HepG2 (cell line): ENCODE results near the gene GPATCH8. TPM values are rescaled to one million over a fixed set of nuclear protein-coding genes. Genes with fewer than 3 reads are reported as not detected.

Experiments
- ATAC-seq: fragments of 200-7000 bp; cut with Tn5 transposase; 3 replicates; pipeline ENCODE4 v1.9.1; 2020; ENCODE audit warnings: mild to moderate bottlenecking, moderate library complexity
- BruUV-seq: library from RNA; stranded (reverse); fragments of 400-500 nt; replicated peaks from 2 replicates; lab custom pipeline; 2021; lab: Mats Ljungman, UMichigan
- CTCF ChIA-PET: fragments of 300-600 bp; formaldehyde crosslinking; extraction: SDS; loops from one replicate; lab custom pipeline; 2021; ENCODE audit warnings: low total read pairs, inconsistent platforms, low intra/inter-chr PET ratio; lab: Yijun Ruan, JAX
- POLR2A ChIA-PET: fragments of 350-600 bp; sonication (Branson Sonifier 250); formaldehyde crosslinking; loops from one replicate; lab custom pipeline; 2020; ENCODE audit warnings: antibody characterized with exemption, inconsistent platforms; lab: Yijun Ruan, JAX
- DNase-seq: peaks from one replicate; pipeline ENCODE4 v3.0.0-alpha.2; 2015; ENCODE audit warnings: low spot score
- FAIRE-seq: peaks from 3 replicates; lab custom pipeline; 2011; peaks lifted over from hg19 to GRCh38; lab: Jason Lieb, UNC
- H2AFZ ChIP-seq: one replicate; pipeline ENCODE4 v1.6.1; 2011; ENCODE audit warnings: low read length, inconsistent platforms
- H3K27ac ChIP-seq: fragments of 300-600 bp; 3 replicates; pipeline ENCODE4 v1.8.0; 2011; ENCODE audit warnings: mixed run types, mild to moderate bottlenecking, mixed read lengths, low read length, inconsistent platforms; ENCODE audit not compliant: insufficient read depth; ENCODE audit errors: extremely low read length
- H3K27me3 ChIP-seq, 2 experiments: fragments of 200-600 bp in 1 of 2; 2 replicates in 1 of 2; 3 replicates in 1 of 2; pipeline versions ENCODE4 v1.6.0 to v1.8.0; 2011; ENCODE audit warnings: low read length in 2 of 2, mild to moderate bottlenecking in 2 of 2, moderate library complexity in 2 of 2, inconsistent platforms in 1 of 2; ENCODE audit not compliant: insufficient read depth in 2 of 2, control insufficient read depth in 1 of 2
- H3K36me3 ChIP-seq, 2 experiments: fragments of 200-600 bp in 1 of 2; replicated peaks in 1 of 2; 2 replicates in 1 of 2; 3 replicates in 1 of 2; pipeline versions ENCODE4 v1.5.1 to v1.8.0; 2011; ENCODE audit warnings: low read length in 2 of 2, inconsistent platforms in 1 of 2; ENCODE audit not compliant: insufficient read depth in 2 of 2, control insufficient read depth in 1 of 2
- H3K4me1 ChIP-seq: 2 replicates; pipeline ENCODE4 v1.5.1; 2012; ENCODE audit warnings: low read length, inconsistent platforms; ENCODE audit not compliant: insufficient read depth
- H3K4me2 ChIP-seq: 2 replicates; pipeline ENCODE4 v1.6.0; 2011; ENCODE audit warnings: low read depth, low read length, inconsistent platforms
- H3K4me3 ChIP-seq, 3 experiments: fragments of 200-600 bp in 1 of 3; sonication (generic), shearing (Covaris generic) in 1 of 3; replicated peaks in 1 of 3; 2 replicates each; pipeline ENCODE4 v1.5.1; 2011 to 2016; ENCODE audit warnings: low read length in 3 of 3, inconsistent platforms in 2 of 3, low read depth in 2 of 3, mild to moderate bottlenecking in 2 of 3, control low read depth in 1 of 3, mixed read lengths in 1 of 3; ENCODE audit not compliant: insufficient read depth in 1 of 3
- H3K79me2 ChIP-seq: one replicate; pipeline ENCODE4 v1.6.1; 2011; ENCODE audit warnings: low read length, inconsistent platforms; ENCODE audit not compliant: insufficient read depth
- H3K9ac ChIP-seq: 2 replicates; pipeline ENCODE4 v1.6.0; 2011; ENCODE audit warnings: mild to moderate bottlenecking, low read depth, low read length, inconsistent platforms; ENCODE audit not compliant: insufficient read depth
- H3K9me3 ChIP-seq: 2 replicates; pipeline ENCODE4 v1.5.1; 2012; ENCODE audit warnings: mild to moderate bottlenecking, low read length
- H4K20me1 ChIP-seq: 2 replicates; pipeline ENCODE4 v1.6.0; 2011; ENCODE audit warnings: inconsistent platforms, mild to moderate bottlenecking, low read length, moderate library complexity; ENCODE audit not compliant: insufficient read depth
- HIVEP1 ChIP-seq: sonication (generic); formaldehyde crosslinking; IDR thresholded peaks from 2 replicates; pipeline ENCODE4 v1.4.0; 2020; ENCODE audit warnings: mild to moderate bottlenecking, missing genetic modification reagents
- NFE2 ChIP-seq: sonication (generic); formaldehyde crosslinking; IDR thresholded peaks from 2 replicates; pipeline ENCODE4 v1.4.0; 2020; ENCODE audit warnings: missing genetic modification reagents
- NR2C2 ChIP-seq: sonication (generic); formaldehyde crosslinking; IDR thresholded peaks from 2 replicates; pipeline ENCODE4 v1.4.0; 2020; ENCODE audit warnings: missing genetic modification reagents, mild to moderate bottlenecking, moderate library complexity, borderline replicate concordance
- RXRA ChIP-seq: sonication (generic); formaldehyde crosslinking; IDR thresholded peaks from 2 replicates; pipeline ENCODE4 v1.5.1; 2020; ENCODE audit warnings: missing genetic modification reagents
- TBX3 ChIP-seq: fragments of 450-650 bp; IDR thresholded peaks from 2 replicates; pipeline ENCODE4 v1.6.1; 2017; ENCODE audit warnings: antibody characterized with exemption, mild to moderate bottlenecking, inconsistent platforms, borderline replicate concordance
- ZNF367 ChIP-seq: sonication (generic); formaldehyde crosslinking; IDR thresholded peaks from 2 replicates; pipeline ENCODE4 v1.4.0; 2020; ENCODE audit warnings: missing genetic modification reagents, borderline replicate concordance
- ZNF652 ChIP-seq: IDR thresholded peaks from 2 replicates; pipeline ENCODE4 v1.6.1; 2016; ENCODE audit warnings: low read depth, borderline replicate concordance
- ZSCAN30 ChIP-seq: sonication (generic); formaldehyde crosslinking; IDR thresholded peaks from 2 replicates; pipeline ENCODE4 v1.5.0; 2020; ENCODE audit warnings: mild to moderate bottlenecking, missing genetic modification reagents
- WGBS: methylation state at CpG from one replicate; pipeline ENCODE4 v1.1.6; 2017; ENCODE audit warnings: low lambda C conversion rate; 5-methylcytosine and 5-hydroxymethylcytosine counted together
- in situ Hi-C: cut with HindIII; loops from 2 replicates; pipeline ENCODE4 v1.10.0; 2017; ENCODE audit warnings: low pct_unique_long_range_greater_than_20kb; ENCODE audit not compliant: extremely low pct_ligation_motif_present
- intact Hi-C: fragments of 100-400 bp; cut with micrococcal nuclease; formaldehyde crosslinking; loops from one replicate; pipeline ENCODE4 v1.10.0; 2022; ENCODE audit not compliant: unreplicated experiment
- polyA plus RNA-seq, 8 experiments: library from polyadenylated mRNA; depleted of rRNA in 3 of 8; stranded (reverse) in 7 of 8; unstranded in 1 of 8; fragments of >200 nt; fragmentation: Illumina TruSeq in 4 of 8; extraction: Trizol in 4 of 8; gene quantifications; 2 replicates each; pipeline versions ENCODE4 v1.2.1 to v1.2.3, GENCODE V29; 2011 to 2016; ENCODE audit warnings: low read depth in 4 of 8, missing spikeins in 1 of 8, mixed read lengths in 1 of 8; ENCODE audit not compliant: insufficient read depth in 1 of 8
- total RNA-seq, 5 experiments: library from RNA; depleted of rRNA; stranded (reverse); fragments of >200 nt; fragmentation: Illumina TruSeq; extraction: Trizol; gene quantifications; 2 replicates each; pipeline ENCODE4 v1.2.3, GENCODE V29; 2016; ENCODE audit warnings: low read depth in 1 of 5
- TF ChIP-seq, protein P1 (sequence below): sonication (generic); formaldehyde crosslinking; IDR thresholded peaks from 2 replicates; pipeline ENCODE4 v1.5.0; 2020; ENCODE audit warnings: mild to moderate bottlenecking, missing genetic modification reagents
- TF ChIP-seq, protein P2 (sequence below), 2 experiments: IDR thresholded peaks; 2 replicates each; pipeline ENCODE4 v1.6.1; 2011 to 2012; ENCODE audit warnings: low read length in 2 of 2, borderline replicate concordance in 1 of 2, low read depth in 1 of 2, mild to moderate bottlenecking in 1 of 2, moderate library complexity in 1 of 2

GPATCH8 gene
- total and polyA plus RNA-seq, 2 of the 13 experiments (the other 11 are each of a cell fraction or from before 2014, with no cell fraction given): 20.7 to 21.5 TPM

DNA sequence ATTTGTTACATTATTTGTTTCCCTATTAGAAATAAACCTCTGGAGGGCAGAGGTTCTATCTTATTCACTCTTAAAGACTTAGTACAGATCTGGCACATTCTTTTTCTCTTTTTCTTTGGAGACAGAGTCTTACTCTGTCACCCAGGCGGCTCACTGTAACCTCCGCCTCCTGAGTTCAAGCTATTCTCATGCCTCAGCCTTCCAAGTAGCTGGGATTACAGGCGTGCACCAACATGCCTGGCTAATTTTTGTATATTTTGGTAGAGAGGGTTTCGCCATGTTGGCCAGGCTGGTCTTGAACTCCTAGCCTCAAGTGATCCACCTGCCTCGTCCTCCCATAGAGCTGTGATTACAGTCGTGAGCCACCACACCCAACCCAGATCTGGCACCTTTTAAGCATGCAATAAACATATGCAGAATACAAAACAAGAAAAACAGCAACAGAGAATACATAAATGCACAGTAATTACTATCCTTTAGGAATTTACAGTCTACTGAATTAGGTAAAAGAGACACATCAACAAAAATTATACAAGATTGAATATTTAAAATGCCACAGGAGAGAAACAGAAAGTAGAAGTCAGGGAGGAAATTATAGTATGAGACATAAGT is 52.1 kb downstream of the GPATCH8 start:
- Histone ChIP-seq H3K27me3 (no peaks in the 10 kb centered on the region), H3K9me3 (no peaks in the 10 kb centered on the region), H3K36me3 (peaks cover 2 to 10% of the 10 kb centered on the region in 2 experiments; a peak in 3 of 5 replicates), H4K20me1 (no peaks in the 10 kb centered on the region), H2AFZ (no peak overlapping the region), H3K9ac (no peak overlapping the region), H3K4me1 (no peaks in the 10 kb centered on the region), H3K4me3 (no peak overlapping the region), H3K79me2 (no peaks in the 10 kb centered on the region), H3K27ac (no peak overlapping the region), H3K4me2 (no peak overlapping the region)
- intact Hi-C loops: no loop called here
- CTCF ChIA-PET: no interaction called here
- TF ChIP-seq, protein P1, sequence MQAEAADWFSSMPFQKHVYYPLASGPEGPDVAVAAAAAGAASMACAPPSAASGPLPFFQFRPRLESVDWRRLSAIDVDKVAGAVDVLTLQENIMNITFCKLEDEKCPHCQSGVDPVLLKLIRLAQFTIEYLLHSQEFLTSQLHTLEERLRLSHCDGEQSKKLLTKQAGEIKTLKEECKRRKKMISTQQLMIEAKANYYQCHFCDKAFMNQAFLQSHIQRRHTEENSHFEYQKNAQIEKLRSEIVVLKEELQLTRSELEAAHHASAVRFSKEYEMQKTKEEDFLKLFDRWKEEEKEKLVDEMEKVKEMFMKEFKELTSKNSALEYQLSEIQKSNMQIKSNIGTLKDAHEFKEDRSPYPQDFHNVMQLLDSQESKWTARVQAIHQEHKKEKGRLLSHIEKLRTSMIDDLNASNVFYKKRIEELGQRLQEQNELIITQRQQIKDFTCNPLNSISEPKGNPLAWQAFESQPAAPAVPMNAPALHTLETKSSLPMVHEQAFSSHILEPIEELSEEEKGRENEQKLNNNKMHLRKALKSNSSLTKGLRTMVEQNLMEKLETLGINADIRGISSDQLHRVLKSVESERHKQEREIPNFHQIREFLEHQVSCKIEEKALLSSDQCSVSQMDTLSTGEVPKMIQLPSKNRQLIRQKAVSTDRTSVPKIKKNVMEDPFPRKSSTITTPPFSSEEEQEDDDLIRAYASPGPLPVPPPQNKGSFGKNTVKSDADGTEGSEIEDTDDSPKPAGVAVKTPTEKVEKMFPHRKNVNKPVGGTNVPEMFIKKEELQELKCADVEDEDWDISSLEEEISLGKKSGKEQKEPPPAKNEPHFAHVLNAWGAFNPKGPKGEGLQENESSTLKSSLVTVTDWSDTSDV: no peak
- TF ChIP-seq TBX3: no peak
- no peak for TF ChIP-seq NFE2
- no peak for TF ChIP-seq RXRA (CRISPR knock-in tag)
- TF ChIP-seq ZSCAN30 (CRISPR knock-in tag): no peak
- TF ChIP-seq, protein P2, sequence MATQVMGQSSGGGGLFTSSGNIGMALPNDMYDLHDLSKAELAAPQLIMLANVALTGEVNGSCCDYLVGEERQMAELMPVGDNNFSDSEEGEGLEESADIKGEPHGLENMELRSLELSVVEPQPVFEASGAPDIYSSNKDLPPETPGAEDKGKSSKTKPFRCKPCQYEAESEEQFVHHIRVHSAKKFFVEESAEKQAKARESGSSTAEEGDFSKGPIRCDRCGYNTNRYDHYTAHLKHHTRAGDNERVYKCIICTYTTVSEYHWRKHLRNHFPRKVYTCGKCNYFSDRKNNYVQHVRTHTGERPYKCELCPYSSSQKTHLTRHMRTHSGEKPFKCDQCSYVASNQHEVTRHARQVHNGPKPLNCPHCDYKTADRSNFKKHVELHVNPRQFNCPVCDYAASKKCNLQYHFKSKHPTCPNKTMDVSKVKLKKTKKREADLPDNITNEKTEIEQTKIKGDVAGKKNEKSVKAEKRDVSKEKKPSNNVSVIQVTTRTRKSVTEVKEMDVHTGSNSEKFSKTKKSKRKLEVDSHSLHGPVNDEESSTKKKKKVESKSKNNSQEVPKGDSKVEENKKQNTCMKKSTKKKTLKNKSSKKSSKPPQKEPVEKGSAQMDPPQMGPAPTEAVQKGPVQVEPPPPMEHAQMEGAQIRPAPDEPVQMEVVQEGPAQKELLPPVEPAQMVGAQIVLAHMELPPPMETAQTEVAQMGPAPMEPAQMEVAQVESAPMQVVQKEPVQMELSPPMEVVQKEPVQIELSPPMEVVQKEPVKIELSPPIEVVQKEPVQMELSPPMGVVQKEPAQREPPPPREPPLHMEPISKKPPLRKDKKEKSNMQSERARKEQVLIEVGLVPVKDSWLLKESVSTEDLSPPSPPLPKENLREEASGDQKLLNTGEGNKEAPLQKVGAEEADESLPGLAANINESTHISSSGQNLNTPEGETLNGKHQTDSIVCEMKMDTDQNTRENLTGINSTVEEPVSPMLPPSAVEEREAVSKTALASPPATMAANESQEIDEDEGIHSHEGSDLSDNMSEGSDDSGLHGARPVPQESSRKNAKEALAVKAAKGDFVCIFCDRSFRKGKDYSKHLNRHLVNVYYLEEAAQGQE (IDR thresholded peaks at IDR 0.05; ENCODE audit: borderline replicate concordance in 1 of 2, low read depth in 1 of 2, low read length in 2 of 2): no peak
- no peak for TF ChIP-seq ZNF367 (CRISPR knock-in tag)
- TF ChIP-seq ZNF652: no peak
- TF ChIP-seq HIVEP1: no peak
- no peak for TF ChIP-seq NR2C2
- POLR2A ChIA-PET: no interaction called here
- no TSS peak for BruUV-seq
- 86% methylated on average over 6 of the region's 6 CpGs for WGBS
- DNase-seq (no peak), ATAC-seq (no peak), FAIRE-seq (no peak)
- in situ Hi-C loops: no loop called here
